Measurements from ENCODE around the gene CCR9.

The CCR9 gene

DNA sequence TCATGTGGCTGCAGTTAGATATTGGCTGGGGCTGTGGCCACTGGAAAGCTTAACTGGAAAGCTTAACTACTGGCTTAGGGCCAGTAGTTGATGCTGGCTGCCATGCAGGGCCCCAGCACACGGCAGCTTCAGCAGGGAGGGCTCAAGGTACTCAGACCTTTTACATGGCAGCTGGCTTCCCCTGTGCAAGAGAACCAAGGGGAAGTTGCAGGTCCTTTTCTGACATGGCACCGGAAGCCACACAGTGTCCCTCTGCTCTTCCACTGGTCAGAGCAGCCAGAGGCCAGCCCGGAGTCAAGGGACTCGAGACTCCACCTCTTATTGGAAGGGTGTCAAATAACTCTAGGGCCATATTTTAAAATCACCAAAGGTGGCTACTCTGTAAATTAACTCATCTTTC is 24.5 kb downstream of the CCR9 start:
- FAIRE-seq: no peak

DNA sequence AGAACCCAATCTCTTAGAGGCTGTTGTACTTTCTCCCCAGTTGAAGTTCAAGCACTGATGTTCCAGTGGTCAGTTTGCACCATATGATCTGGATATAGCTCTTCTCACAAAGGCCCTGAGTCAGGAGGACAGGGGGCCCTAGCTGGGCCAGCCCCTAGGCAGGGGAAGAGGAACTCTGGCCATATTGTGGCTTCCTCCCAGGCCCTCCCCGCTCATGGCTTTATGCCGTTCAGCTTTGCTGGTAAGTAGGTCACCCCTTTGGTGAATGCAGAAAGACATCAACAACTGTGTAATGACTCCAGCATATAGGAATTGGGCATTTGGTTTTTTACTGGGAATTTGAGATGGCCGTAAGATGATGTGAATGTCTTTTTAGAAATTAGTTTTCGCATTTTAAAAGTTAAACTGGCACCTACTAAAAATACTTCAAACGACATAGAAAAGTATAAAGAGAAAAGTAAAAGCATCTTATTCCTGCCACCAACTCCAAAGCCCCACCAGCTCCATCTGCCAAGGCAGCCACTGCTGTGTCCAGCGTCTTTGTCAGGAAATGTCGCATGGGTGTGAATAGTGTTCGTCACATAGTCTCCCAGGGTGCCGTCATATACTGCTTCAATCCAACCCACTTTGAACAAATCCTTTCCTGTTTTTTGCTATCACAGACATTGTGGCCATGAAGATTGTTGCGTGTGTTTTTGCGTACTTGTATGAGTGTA is 25.3 kb downstream of the CCR9 start:
- no peak for FAIRE-seq

DNA sequence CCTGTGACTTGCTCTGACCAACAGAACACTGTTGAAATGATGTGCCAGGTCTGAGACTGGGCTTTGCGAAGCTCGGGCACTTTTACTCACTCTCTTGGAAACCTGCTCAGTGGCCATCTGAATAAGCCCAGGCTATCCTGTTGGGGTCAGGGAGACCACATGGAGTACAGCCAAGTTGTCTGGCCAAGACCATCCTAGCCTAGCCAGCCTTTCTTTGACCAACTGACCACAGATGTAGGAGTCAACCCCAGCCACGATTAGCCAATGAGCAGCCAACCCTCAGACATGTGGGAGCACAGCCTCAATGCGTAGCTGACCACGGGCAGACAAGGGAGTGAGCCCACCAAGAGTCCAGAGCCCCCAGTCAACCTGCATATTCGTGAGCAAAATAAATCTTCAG is 26.1 kb downstream of the CCR9 start:
- no peak for FAIRE-seq

DNA sequence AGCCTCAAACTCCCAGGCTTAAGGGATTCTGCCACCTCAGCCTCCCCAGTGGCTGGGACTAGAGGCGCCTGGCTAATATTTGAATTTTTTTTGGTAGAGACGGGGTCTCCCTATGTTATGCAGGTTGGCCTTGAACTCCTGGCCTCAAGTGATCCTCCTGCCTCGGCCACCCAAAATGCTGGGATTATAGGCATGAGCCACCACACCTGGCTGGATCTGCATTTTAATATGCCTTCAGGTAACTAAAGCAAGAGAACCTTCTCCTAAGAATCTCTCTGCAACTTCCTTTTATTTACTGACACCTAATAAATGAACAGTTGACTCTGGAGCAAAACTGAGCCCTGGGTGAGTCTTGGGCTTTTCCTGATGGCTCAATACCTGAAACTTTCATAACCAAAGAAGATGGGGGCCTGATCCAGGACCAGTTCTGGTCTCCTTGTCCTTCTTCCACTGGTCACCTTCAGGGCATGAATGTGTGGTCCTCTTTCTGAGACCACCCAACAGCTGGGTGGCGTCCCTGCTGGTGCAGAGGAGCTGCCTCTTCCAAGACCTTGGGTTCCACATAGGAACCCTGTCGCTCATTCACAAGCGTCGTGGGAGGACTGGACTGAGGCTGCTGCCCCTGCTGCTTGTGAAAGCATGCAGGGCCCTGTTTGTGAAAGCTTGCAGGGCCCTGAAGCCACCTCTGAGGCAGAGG is 28.2 kb downstream of the CCR9 start:
- no peak for FAIRE-seq

DNA sequence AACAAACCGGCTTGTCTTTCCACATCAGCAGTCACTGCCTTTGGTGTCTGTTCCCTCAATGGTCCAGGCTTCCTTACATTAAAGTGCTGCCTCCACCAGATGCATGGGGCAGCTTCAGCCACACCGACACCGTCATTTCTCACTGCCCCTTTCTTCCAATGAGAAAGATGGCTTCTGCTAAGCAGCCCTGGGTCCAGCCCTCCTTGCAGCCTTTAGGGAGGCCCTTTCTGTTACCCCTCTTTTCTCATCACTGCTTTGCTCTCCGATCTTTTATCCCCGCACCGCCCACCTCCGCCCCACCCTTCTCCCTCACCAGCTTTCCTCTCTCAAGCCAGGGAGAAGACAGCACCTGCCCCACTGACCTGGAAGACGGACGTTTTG is 28.7 kb downstream of the CCR9 start:
- no peak for FAIRE-seq

DNA sequence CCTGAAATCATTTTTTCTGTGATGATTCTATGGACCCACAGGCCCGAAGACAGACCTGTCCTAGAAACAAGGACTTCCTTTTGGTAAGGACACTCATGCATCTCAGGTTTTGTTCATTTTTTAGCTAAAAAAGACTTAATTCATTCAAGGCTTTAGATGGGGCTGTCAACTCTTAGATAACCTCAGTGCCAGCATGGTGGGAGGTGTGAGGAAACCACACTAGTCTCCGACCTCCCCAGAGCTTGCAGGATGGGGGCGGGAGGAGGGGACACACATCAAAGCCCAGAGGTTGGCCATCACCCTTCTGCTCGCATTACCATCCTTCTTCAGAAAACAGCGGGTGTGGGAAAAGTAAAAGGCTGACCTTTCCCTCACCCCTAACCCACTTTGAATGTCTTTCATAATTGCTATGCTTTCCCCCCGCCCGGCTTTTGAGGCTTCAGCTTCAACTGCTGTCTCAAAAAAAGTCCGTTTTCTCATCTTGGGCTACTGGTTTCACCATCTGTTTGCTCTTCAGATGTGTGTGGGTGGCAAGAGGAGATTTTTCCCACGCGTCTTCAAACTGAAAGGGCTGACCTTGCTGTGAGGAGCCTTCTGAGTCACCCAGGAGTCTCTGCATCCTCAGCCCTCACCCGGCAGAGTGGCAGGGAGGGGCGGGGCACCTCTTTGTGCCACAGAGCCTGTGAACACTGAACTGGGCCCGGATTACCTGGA is 29.3 kb downstream of the CCR9 start:
- FAIRE-seq: no peak

DNA sequence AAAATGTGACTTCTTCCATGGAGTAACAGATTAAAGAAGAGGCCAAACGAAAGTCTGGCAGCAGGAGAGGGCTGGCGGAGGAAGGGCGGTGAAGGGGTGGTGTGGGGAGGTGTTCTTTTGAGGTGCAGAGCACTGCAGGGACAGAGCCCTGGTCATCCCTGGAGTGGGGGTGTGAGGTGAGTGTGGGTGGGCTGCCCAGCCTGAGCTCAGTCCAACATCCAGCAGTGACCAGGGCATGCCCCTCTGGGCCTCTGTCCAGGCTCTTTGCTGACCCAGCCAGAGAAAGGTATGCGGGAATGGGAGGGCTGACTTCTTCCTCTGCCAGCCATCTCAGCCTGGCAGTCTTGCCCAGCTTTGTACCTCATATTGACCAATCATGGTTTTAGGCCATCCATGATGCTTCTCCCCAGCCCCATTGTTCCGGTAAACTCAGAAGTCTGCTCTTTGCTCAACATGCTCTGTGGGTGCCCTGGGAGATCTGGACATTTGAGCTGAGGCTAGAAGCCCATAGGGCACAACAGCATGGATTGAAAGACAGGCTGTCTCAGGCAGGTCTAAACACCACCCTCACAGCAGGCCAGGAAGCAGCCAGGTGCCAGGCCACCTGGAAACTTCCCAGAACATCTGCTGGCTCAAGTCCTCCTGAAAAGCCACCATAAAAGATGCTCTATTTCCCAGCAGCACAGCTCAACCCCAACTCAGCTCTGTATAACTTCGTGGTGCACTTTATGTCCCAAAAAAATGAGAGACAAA is 31.0 kb downstream of the CCR9 start:
- no peak for FAIRE-seq

DNA sequence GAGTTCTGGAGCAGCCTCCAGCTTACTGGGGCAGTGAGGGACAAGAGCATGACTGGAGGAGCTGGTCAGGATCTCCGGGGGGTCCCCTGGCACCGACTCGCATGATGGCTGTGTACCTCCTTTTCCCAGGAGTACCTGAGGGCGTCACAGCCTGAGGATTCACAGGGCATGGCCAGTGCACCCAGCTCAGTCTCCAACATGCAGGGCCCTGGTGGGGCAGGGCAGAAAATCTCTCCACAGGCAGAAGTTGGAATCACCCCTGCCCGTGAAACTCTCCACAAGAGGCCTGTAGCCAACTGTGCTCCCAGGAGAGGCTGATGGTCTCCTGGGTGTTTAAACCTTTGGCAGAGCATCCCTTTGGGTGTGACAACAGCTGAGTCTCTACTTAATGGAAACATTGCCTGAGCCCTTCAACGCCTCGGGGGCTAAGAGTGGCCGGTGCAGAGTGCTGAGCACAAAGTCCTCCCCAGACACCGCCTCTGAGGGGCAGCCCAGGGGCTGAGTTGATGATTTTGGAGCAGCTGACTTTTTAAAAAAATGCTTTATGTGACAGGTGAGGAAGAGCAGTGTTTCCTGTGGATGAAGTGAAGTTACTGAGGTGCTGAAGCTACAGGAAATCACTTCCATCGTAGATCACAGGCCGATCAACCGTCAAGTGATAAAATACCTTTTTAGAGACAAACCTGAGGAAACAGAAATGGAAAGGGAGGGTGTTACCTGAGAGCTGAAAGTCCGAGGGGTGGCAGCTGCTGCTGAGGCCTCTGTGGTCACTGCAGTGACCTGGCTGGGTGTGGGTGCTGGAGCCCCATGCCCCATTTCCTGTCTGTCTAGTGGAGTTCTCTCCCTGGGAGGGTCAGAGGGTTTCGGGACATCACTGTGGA is 35.1 kb downstream of the CCR9 start:
- no peak for FAIRE-seq

DNA sequence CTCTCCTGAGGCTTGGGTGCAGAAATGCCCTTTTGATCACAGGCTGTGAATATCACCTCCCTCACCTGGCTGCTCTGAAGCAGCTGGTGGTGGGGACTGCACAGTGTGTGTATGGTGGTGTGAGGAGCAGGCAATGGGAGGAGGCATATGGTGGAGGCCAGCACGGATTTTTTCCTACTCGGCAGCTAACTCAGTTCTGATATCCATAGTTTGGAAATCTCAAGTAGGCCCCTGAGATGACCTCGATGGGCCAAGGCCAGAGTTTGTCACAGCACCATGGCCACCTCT is 35.6 kb downstream of the CCR9 start:
- FAIRE-seq: no peak

DNA sequence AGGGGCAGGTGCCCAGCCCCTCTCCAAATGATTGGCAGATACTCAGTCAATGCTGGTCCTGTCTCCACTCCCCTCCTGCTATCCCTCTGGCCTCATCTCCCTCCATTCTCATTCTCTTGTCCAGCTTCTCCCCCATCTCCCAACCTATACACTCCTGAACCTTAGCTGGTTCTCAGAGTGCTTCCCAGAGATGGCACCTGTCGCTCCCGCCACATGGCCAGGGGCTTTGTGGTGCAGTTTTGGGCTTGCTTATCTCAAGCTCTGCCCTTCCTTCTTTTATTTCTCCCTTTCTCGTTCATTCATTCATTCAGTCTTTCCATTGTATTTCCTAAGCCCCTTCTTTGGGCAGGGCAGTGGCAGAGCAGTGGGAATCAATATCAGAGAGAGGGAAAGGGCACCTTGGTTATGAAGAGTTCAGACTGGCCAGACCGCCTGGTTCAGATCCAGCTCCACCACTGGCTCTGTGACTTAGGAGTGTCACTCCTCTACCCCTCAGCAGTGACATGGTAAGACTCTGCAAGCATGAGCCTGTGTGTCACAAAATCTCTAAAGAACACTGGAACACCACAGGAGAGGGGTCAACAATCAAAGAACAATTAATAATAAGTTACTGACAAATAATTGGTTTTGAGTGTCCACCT is 36.7 kb downstream of the CCR9 start:
- no peak for FAIRE-seq

DNA sequence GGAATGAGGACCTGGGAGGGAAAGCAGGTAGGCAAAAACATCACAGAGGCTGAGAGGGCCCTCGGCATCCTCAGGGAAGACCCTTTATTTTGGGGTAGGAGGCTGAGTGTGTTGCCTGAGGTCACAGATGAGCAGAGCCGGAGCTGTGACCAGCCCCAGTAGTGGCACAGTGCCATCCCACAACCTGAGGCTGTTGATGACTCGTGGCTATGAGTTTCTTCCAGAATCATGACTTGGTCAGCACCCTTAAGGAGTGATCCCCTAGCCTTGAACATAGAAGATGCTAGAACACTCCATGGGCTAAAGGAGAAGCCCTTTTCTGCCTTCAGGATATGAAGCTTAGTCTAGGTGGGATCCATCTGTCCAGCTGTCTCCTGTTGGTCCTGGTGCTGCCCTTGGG is 37.4 kb downstream of the CCR9 start:
- no peak for FAIRE-seq

DNA sequence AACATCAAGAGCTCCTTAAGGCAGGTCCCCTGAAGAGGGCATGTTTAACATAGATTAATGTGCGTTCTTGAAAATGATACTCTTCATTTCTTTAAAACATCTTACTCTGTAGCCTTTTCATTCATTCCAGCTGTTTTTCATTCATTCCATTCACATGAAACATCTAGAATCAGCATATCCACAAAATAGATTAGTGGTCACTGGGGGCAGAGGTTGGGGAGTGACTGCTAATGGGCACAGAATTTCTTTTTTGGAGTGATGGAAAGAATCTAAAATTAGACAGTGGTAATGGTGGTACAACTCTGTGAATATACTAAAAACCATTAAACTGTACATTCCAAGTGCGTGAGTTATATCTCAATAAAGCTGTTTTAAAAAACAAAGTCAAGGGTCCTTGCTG is 41.5 kb downstream of the CCR9 start:
- FAIRE-seq: no peak

DNA sequence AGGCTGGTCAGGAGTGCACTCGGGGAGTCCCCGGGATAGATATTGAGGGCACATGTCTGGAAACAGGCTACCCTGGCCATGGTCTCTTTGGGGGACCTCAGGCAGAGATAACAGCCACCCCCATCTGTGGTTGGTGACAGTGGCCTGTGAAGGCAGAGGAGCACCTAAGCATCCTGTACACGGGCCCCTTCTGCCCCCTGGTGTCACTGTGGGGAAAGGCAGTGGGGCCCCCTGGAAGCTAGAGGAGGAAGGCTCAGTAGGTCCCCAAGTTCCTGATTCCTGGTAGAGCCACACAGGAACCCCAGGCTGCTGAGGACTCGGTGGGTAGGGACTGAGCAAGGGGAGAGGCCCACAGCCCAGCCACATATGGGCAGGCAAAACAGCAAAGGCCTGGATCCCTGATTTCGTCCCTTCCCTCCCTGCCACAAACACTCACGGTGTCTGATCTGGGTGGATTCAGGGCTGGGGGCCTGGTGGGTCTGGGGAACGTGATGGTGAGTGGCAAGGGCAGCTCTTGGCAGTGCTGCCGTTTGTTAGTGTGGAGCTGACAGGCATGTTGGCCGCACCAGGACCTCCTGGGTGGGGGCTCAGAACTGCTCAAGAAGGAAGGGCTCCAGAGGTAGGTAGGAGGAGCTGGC is 42.8 kb downstream of the CCR9 start:
- FAIRE-seq: no peak

DNA sequence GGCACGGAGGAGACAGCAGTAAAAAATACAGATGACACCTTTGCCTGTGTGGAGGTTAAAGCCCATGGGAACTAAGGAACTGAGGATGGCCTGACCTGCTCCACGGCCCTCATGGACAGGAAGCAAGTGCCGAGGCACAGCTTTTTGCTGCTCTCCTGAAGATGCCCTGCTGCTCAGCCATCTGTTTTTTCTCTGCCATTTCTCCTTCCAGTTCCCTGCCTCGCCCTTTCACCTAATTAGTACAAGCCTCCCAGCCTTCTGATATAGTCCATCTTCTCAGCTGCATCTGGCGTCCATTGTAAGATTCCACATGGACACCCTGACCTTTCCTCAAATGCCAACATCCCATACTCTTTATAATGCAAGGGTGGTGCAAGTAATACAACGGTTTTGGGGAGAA is 45.2 kb downstream of the CCR9 start:
- no peak for FAIRE-seq

DNA sequence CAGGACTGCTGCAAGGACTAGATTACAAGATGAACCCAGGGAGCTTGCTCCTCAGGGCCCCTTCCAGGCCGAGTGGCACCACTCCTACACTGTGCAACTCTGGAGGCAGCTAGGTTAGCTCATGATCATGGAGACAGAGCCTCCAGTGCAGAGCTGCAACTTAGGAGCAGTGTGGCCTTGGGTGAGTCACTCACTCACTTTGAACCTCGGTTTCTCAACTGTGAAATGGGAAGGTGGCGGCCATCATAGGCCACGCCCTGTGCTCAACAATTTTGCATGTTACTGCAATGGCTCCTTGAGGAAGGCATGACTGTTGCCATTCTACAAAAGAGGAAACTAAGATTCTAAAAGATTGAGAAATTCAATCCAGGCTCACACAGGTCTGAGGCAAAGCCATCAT is 45.8 kb downstream of the CCR9 start:
- no peak for FAIRE-seq

DNA sequence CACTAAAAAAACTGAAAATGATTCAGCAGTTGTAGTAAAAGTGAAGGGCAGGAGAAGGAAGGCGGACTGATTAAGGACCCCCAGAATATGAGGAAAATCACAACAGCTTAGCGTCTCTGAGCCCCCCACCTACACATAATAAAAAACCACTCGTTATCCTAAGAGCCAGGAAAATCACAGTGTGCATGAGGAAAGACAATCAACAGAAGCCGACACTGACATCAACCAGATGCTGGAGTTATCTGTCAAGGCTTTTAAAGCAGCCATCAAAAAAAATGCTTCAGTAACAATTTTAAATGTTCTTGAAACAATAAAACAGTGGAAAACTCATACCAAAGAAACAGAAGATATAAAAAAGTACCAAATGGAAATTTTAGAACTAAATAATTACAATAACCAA is 47.2 kb downstream of the CCR9 start:
- FAIRE-seq: no peak

DNA sequence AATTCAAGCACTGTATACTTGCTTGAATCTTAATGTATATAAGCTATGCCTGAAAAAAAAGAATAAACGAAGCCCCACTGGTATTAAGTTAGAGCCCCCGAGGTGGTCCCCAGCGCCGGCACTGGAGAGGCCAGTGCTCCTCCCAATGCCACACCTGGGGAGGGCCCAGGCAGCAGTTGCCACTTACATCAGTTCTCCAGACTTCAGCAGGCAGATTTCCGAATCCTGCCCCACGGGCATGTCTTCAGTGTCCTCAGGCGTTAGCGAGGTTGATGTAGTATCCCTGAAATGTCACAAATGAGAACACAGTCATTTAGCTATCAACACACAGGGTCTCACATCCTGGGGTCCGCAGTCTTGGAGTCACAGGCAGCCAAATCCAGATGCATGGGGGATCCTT is 49.9 kb downstream of the CCR9 start:
- no peak for FAIRE-seq

DNA sequence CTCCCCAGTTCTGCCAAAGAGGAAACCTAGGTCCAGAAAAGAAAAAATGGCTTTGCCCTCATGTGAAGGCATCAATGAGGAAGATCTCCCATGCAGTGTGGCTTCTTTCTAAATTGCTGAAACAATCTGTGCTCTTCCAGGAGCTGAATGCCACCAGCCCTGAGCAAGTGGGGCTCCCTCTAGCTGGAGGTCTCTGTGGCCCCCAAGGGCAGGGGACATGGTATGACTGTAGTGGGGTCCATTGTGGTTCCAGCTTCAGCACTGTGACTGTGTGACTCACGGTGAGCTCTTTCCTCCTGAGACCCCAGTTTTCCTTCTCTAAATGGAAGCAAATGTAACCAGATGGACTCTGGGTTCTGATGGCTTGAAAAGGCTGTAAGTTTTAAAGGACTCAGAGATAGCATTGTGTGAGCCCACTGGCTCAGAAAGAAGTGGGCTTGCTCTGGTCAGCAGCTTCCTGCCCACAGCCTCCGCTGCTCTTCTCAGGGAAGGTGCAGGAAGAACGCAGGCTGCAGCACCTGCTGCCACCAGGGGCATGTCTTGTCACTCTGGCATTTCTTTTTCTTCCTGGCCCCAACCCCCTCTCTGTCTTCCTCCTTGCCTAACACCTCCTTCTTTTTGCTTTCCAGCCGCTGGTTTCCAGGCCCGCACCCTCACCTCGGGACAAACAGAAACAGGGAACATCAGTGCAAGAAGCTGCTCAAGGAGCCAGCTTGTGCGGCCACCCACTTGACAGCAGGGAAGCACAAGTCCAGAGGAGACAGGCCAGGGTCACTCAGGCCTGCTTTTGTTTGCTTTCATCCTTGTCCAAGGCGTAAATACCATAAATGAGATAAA is 51.1 kb downstream of the CCR9 start:
- no peak for FAIRE-seq

DNA sequence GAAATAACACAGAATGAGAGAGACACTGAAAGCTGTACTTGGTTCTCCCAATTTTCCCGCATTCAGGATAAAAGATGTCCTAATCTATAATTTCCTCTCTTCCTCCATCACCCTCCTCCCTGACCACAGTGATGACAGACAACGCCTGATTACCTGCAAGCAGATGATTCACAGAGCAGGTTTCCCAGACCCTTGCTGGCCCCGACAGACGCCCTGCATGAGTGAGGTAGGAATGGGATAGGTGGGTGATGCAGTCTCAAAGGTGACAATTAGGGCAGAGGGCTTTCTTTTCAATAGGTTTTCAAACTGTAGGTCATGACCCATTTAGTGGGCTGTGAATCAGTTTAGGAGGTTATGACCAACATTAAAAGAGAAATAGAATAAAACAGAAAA is 51.7 kb downstream of the CCR9 start:
- FAIRE-seq: no peak

DNA sequence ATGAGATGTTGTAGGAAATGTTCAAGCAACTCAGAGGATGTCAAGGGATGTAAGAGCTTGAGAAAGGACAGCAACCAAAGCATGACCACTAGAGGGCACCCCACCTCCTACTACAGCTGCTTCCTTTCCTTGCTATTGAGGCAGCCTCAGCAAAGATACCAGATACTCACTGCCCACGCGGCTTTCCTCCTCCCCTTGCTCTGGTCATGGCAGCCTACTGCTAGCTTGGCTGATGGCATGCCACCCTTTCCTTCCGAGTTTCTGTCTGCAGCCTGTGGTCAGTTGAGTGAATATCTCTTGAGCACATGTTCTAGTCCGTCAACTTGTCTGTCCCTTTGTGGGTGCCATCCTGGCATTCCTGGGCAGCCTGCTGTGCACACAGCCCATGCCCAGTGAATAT is 52.5 kb downstream of the CCR9 start:
- FAIRE-seq: peak; percentile 83

DNA sequence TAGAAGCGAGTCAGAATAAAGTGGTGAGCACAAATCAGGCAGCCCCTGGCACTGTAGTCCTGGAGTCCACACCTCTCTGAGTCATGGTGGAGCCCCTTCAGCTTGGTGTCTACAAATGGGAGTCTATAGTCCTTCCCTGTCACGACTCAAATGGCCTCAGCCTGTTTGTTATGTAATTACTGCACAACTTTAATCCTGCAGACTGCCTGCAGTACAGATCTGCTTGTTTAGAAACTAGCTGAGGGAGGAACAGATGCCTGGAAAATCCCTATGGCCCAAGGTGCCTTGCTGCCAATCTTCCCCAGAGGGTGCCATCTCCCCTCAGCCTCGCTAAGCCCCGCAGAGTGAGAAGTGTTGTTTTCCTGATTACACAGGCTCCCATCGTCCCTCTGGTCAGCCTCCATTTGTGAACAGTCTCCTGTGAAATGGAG is 53.0 kb downstream of the CCR9 start:
- no peak for FAIRE-seq
